Neural cell (in vitro differentiated cells): ENCODE results near the gene MYH13. TPM values are rescaled to one million over a fixed set of nuclear protein-coding genes. Genes with fewer than 3 reads are reported as not detected.

Experiments
- H2AFZ ChIP-seq: fragments of 200-600, 300-800 bp; sonication (generic), shearing (Covaris generic); 2 replicates; pipeline ENCODE4 v1.6.0; 2014; ENCODE audit warnings: low read depth, mild to moderate bottlenecking, antibody characterized with exemption, low read length, moderate library complexity
- H3F3A ChIP-seq: fragments of 200-600 bp; shearing (Covaris generic); 2 replicates; pipeline ENCODE4 v1.6.1; 2016; ENCODE audit warnings: mild to moderate bottlenecking, moderate library complexity, mixed read lengths, antibody characterized with exemption, low read length; ENCODE audit not compliant: insufficient read depth, poor library complexity, severe bottlenecking
- H3K27ac ChIP-seq: fragments of 200-600, 300-800 bp; sonication (generic), shearing (Covaris generic); 2 replicates; pipeline ENCODE4 v1.5.1; 2014; ENCODE audit warnings: mild to moderate bottlenecking, low read length, moderate library complexity
- H3K27me3 ChIP-seq: fragments of 300-800, 200-600 bp; sonication (generic), shearing (Covaris generic); 2 replicates; pipeline ENCODE4 v1.6.0; 2014; ENCODE audit warnings: mild to moderate bottlenecking, low read depth, low read length, moderate library complexity; ENCODE audit not compliant: insufficient read depth
- H3K36me3 ChIP-seq: fragments of 300-800, 200-600 bp; sonication (generic), shearing (Covaris generic); 2 replicates; pipeline ENCODE4 v1.5.1; 2014; ENCODE audit warnings: mild to moderate bottlenecking, antibody characterized with exemption, low read length, moderate library complexity; ENCODE audit not compliant: insufficient read depth
- H3K4me2 ChIP-seq: fragments of 300-800, 200-600 bp; sonication (generic), shearing (Covaris generic); 2 replicates; pipeline ENCODE4 v1.6.0; 2014; ENCODE audit warnings: mild to moderate bottlenecking, low read length
- H3K4me3 ChIP-seq: fragments of 300-800, 200-600 bp; sonication (generic), shearing (Covaris generic); 2 replicates; pipeline ENCODE4 v1.5.1; 2014; ENCODE audit warnings: mild to moderate bottlenecking, low read length, moderate library complexity
- H3K79me2 ChIP-seq: fragments of 200-600 bp; shearing (Covaris generic); replicated peaks from 2 replicates; pipeline ENCODE4 v1.6.0; 2014; ENCODE audit warnings: mild to moderate bottlenecking, low read length, moderate library complexity; ENCODE audit not compliant: insufficient read depth
- H3K9ac ChIP-seq: fragments of 300-800, 200-600 bp; sonication (generic), shearing (Covaris generic); 2 replicates; pipeline ENCODE4 v1.6.1; 2016; ENCODE audit warnings: mild to moderate bottlenecking, low read length, mixed read lengths
- H3K9me2 ChIP-seq: fragments of 200-600 bp; shearing (Covaris generic); 2 replicates; pipeline ENCODE4 v1.6.1; 2016; ENCODE audit warnings: mild to moderate bottlenecking, low read length, mixed read lengths; ENCODE audit not compliant: insufficient read depth
- H3K9me3 ChIP-seq: fragments of 200-600, 300-800 bp; sonication (generic), shearing (Covaris generic); 2 replicates; pipeline ENCODE4 v1.6.1; 2016; ENCODE audit warnings: mild to moderate bottlenecking, mixed run types, low read length, moderate library complexity, mixed read lengths
- H4K20me1 ChIP-seq: fragments of 200-600 bp; shearing (Covaris generic); 2 replicates; pipeline ENCODE4 v1.6.1; 2016; ENCODE audit warnings: mild to moderate bottlenecking, mixed run types; ENCODE audit not compliant: insufficient read depth
- CTCF ChIP-seq: fragments of 450-650 bp; IDR thresholded peaks from 2 replicates; pipeline ENCODE4 v1.5.1; 2014; ENCODE audit warnings: antibody characterized with exemption, mild to moderate bottlenecking, moderate library complexity; ENCODE audit not compliant: poor library complexity, severe bottlenecking
- EP300 ChIP-seq: fragments of 450-650 bp; conservative IDR thresholded peaks from 2 replicates; pipeline ENCODE4 v1.6.1; 2014; ENCODE audit warnings: antibody characterized with exemption, mild to moderate bottlenecking, moderate library complexity; ENCODE audit not compliant: poor library complexity, severe bottlenecking
- EZH2 ChIP-seq: fragments of 200-600, 300-800 bp; shearing (Covaris generic), sonication (generic); IDR thresholded peaks from 2 replicates; pipeline ENCODE4 v1.6.1; 2014; ENCODE audit warnings: antibody characterized with exemption, low read length, borderline replicate concordance, mild to moderate bottlenecking; ENCODE audit not compliant: insufficient read depth, poor library complexity, severe bottlenecking
- MXI1 ChIP-seq: fragments of 450-650 bp; conservative IDR thresholded peaks from 2 replicates; pipeline ENCODE4 v1.6.1; 2014; ENCODE audit warnings: antibody characterized with exemption, mild to moderate bottlenecking; ENCODE audit not compliant: poor library complexity, severe bottlenecking
- POLR2AphosphoS5 ChIP-seq: IDR thresholded peaks from 2 replicates; pipeline ENCODE4 v1.6.1; 2012
- RAD21 ChIP-seq: fragments of 450-650 bp; conservative IDR thresholded peaks from 2 replicates; pipeline ENCODE4 v1.6.1; 2014; ENCODE audit warnings: antibody characterized with exemption, mild to moderate bottlenecking, moderate library complexity
- SMC3 ChIP-seq: fragments of 450-650 bp; conservative IDR thresholded peaks from 2 replicates; pipeline ENCODE4 v1.6.1; 2014; ENCODE audit warnings: antibody characterized with exemption, mild to moderate bottlenecking, moderate library complexity; ENCODE audit not compliant: poor library complexity
- TAF1 ChIP-seq: IDR thresholded peaks from 2 replicates; pipeline ENCODE4 v1.6.1; 2012; ENCODE audit warnings: low read depth
- polyA plus RNA-seq: library from polyadenylated mRNA; depleted of rRNA; stranded (reverse); fragments of >200 nt; gene quantifications from 2 replicates; pipeline ENCODE4 v1.2.3, GENCODE V29; 2014
- TF ChIP-seq, protein P1 (sequence below): IDR thresholded peaks from 2 replicates; pipeline ENCODE4 v1.6.1; 2012; ENCODE audit warnings: borderline replicate concordance

Gene MYH13
- polyA plus RNA-seq, 1 donor from 2014 or later: 0.05 TPM

- Histone ChIP-seq H4K20me1 (no peaks in the 10 kb centered on the region), H3K27me3 (no peaks in the 10 kb centered on the region), H3F3A (no peaks in the 10 kb centered on the region), H2AFZ (no peak overlapping the region), H3K4me2 (no peak overlapping the region), H3K36me3 (no peaks in the 10 kb centered on the region), H3K9ac (no peak overlapping the region), H3K79me2 (no peaks in the 10 kb centered on the region), H3K4me3 (no peak overlapping the region), H3K27ac (no peak overlapping the region), H3K9me3 (no peaks in the 10 kb centered on the region), H3K9me2 (no peaks in the 10 kb centered on the region)
- TF ChIP-seq RAD21 (no peak), SMC3 (no peak), EP300 (no peak), CTCF (no peak), TAF1 (no peak), MXI1 (no peak), POLR2AphosphoS5 (no peak), EZH2 (no peak)
- TF ChIP-seq, protein P1, sequence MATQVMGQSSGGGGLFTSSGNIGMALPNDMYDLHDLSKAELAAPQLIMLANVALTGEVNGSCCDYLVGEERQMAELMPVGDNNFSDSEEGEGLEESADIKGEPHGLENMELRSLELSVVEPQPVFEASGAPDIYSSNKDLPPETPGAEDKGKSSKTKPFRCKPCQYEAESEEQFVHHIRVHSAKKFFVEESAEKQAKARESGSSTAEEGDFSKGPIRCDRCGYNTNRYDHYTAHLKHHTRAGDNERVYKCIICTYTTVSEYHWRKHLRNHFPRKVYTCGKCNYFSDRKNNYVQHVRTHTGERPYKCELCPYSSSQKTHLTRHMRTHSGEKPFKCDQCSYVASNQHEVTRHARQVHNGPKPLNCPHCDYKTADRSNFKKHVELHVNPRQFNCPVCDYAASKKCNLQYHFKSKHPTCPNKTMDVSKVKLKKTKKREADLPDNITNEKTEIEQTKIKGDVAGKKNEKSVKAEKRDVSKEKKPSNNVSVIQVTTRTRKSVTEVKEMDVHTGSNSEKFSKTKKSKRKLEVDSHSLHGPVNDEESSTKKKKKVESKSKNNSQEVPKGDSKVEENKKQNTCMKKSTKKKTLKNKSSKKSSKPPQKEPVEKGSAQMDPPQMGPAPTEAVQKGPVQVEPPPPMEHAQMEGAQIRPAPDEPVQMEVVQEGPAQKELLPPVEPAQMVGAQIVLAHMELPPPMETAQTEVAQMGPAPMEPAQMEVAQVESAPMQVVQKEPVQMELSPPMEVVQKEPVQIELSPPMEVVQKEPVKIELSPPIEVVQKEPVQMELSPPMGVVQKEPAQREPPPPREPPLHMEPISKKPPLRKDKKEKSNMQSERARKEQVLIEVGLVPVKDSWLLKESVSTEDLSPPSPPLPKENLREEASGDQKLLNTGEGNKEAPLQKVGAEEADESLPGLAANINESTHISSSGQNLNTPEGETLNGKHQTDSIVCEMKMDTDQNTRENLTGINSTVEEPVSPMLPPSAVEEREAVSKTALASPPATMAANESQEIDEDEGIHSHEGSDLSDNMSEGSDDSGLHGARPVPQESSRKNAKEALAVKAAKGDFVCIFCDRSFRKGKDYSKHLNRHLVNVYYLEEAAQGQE: no peak
These were observed 44.6 kb downstream of the MYH13 start for GRCh38 chr17:10328206-10328605.

GRCh38 chr17:10327640-10328039, 45.2 kb downstream of the MYH13 start:
- Histone ChIP-seq H3K27me3 (no peaks in the 10 kb centered on the region), H3K79me2 (no peaks in the 10 kb centered on the region), H3K9me2 (no peaks in the 10 kb centered on the region), H3F3A (no peaks in the 10 kb centered on the region), H2AFZ (no peak overlapping the region), H4K20me1 (no peaks in the 10 kb centered on the region), H3K27ac (no peak overlapping the region), H3K9ac (no peak overlapping the region), H3K4me2 (no peak overlapping the region), H3K9me3 (no peaks in the 10 kb centered on the region), H3K36me3 (no peaks in the 10 kb centered on the region), H3K4me3 (no peak overlapping the region)
- TF ChIP-seq RAD21 (peak; percentile 91), SMC3 (peak; percentile 95), EP300 (no peak), TAF1 (no peak), CTCF (peak; percentile 87)
